Endodermal cell (in vitro differentiated cells): ENCODE results near the gene ST6GALNAC4. TPM values are rescaled to one million over a fixed set of nuclear protein-coding genes. Genes with fewer than 3 reads are reported as not detected.

Experiments
- DNase-seq: peaks from one replicate; pipeline ENCODE4 v3.0.0-alpha.2; 2017
- H3K27ac ChIP-seq: 2 replicates; pipeline ENCODE4 v1.5.1; 2013; ENCODE audit warnings: mild to moderate bottlenecking, low read depth, low read length, moderate library complexity
- H3K27me3 ChIP-seq: 2 replicates; pipeline ENCODE4 v1.6.1; 2013; ENCODE audit warnings: mild to moderate bottlenecking, low read length, moderate library complexity; ENCODE audit not compliant: insufficient read depth, control insufficient read depth, poor library complexity, severe bottlenecking
- H3K36me3 ChIP-seq: 2 replicates; pipeline ENCODE4 v1.7.0; 2013; ENCODE audit warnings: mild to moderate bottlenecking, low read length, moderate library complexity; ENCODE audit not compliant: control insufficient read depth, insufficient read depth
- H3K4me1 ChIP-seq: one replicate; pipeline ENCODE4 v1.7.0; 2013; ENCODE audit warnings: low read length; ENCODE audit not compliant: control insufficient read depth, insufficient read depth
- H3K4me3 ChIP-seq: 2 replicates; pipeline ENCODE4 v1.5.1; 2013; ENCODE audit warnings: mild to moderate bottlenecking, low read length, moderate library complexity
- H3K9ac ChIP-seq: 2 replicates; pipeline ENCODE4 v1.6.1; 2013; ENCODE audit warnings: mild to moderate bottlenecking, low read length, moderate library complexity; ENCODE audit not compliant: poor library complexity, severe bottlenecking; ENCODE audit errors: extremely low read depth
- H3K9me3 ChIP-seq: 2 replicates; pipeline ENCODE4 v1.6.1; 2013; ENCODE audit warnings: mild to moderate bottlenecking, low read length, moderate library complexity; ENCODE audit not compliant: control insufficient read depth
- H3K27ac Mint-ChIP-seq: 2 replicates; pipeline ENCODE4 v1.8.0; 2020; ENCODE audit warnings: mixed read lengths
- H3K27me3 Mint-ChIP-seq: 2 replicates; pipeline ENCODE4 v1.8.0; 2021; ENCODE audit warnings: mild to moderate bottlenecking, mixed read lengths; ENCODE audit not compliant: insufficient read depth
- H3K36me3 Mint-ChIP-seq: 2 replicates; pipeline ENCODE4 v1.8.0; 2020; ENCODE audit warnings: low read depth, mixed read lengths
- H3K4me1 Mint-ChIP-seq: 2 replicates; pipeline ENCODE4 v1.8.0; 2020; ENCODE audit warnings: mixed read lengths
- H3K4me3 Mint-ChIP-seq: 2 replicates; pipeline ENCODE4 v1.8.0; 2020; ENCODE audit warnings: mild to moderate bottlenecking, moderate library complexity, mixed read lengths
- H3K9me3 Mint-ChIP-seq: 2 replicates; pipeline ENCODE4 v1.8.0; 2020; ENCODE audit warnings: mild to moderate bottlenecking, mixed read lengths
- CTCF ChIP-seq: fragments of 200-600 bp; sonication (generic); conservative IDR thresholded peaks from 2 replicates; pipeline ENCODE4 v1.5.0; 2021; ENCODE audit warnings: antibody characterized with exemption, mild to moderate bottlenecking
- WGBS, 2 experiments: methylation state at CpG; one replicate each; pipeline versions ENCODE4 v1.1.5 to v1.1.7; 2013; ENCODE audit warnings: missing lambda C conversion rate in 2 of 2, mixed read lengths in 1 of 2; ENCODE audit not compliant: insufficient coverage in 1 of 2, insufficient read length in 1 of 2; 5-methylcytosine and 5-hydroxymethylcytosine counted together
- total RNA-seq, 2 donors: library from RNA; stranded (reverse); fragmentation: NEBNext Ultra II Directional in 1 of 2; extraction: Animal tissue kit (Norgen Biotek cat#: 25700) in 1 of 2; gene quantifications; 2 replicates in 1 of 2; 3 replicates in 1 of 2; pipeline ENCODE4 v1.2.1, GENCODE V29; 2021

The ST6GALNAC4 gene
- total RNA-seq, 2 donors from 2014 or later, result 8.3 to 12.7 TPM

- H3K4me3 ChIP-seq, result no peak overlapping the region
- Mint-ChIP-seq H3K4me3 (no peak overlapping the region), H3K27ac (no peak overlapping the region), H3K27me3 (no peaks in the 10 kb centered on the region), H3K9me3 (no peaks in the 10 kb centered on the region), H3K36me3 (no peaks in the 10 kb centered on the region), H3K4me1 (peaks cover 11% of the 10 kb centered on the region)
- peaks cover 8% of the 10 kb centered on the region for H3K4me1 ChIP-seq
- no peaks in the 10 kb centered on the region for H3K27me3 ChIP-seq
- no peaks in the 10 kb centered on the region for H3K36me3 ChIP-seq
- no peaks in the 10 kb centered on the region for H3K9me3 ChIP-seq
- H3K9ac ChIP-seq, result no peak overlapping the region
- peak; percentile 39 for DNase-seq
- TF ChIP-seq CTCF, result no peak
- 85 to 86% methylated on average over 3 to 10 of the region's 10 CpGs for WGBS, 2 experiments
- H3K27ac ChIP-seq, result peak overlapping the region; percentile 47
Observed at GRCh38 chr9:127875306-127875966, 41.4 kb downstream of the ST6GALNAC4 start.

GRCh38 chr9:127874301-127875221 is 42.3 kb downstream of the ST6GALNAC4 start:
- DNase-seq, result no peak
- Histone ChIP-seq H3K4me3 (no peak overlapping the region), H3K27ac (no peak overlapping the region), H3K9ac (no peak overlapping the region), H3K9me3 (no peaks in the 10 kb centered on the region), H3K36me3 (no peaks in the 10 kb centered on the region), H3K4me1 (peaks cover 8% of the 10 kb centered on the region), H3K27me3 (no peaks in the 10 kb centered on the region)
- 93 to 100% methylated on average over 2 to 19 of the region's 19 CpGs for WGBS, 2 experiments
- H3K9me3 Mint-ChIP-seq, result no peaks in the 10 kb centered on the region
- no peak for TF ChIP-seq CTCF
- H3K4me1 Mint-ChIP-seq, result peaks cover 11% of the 10 kb centered on the region
- no peaks in the 10 kb centered on the region for H3K36me3 Mint-ChIP-seq
- H3K27me3 Mint-ChIP-seq, result no peaks in the 10 kb centered on the region
- no peak overlapping the region for H3K4me3 Mint-ChIP-seq
- no peak overlapping the region for H3K27ac Mint-ChIP-seq

DNA sequence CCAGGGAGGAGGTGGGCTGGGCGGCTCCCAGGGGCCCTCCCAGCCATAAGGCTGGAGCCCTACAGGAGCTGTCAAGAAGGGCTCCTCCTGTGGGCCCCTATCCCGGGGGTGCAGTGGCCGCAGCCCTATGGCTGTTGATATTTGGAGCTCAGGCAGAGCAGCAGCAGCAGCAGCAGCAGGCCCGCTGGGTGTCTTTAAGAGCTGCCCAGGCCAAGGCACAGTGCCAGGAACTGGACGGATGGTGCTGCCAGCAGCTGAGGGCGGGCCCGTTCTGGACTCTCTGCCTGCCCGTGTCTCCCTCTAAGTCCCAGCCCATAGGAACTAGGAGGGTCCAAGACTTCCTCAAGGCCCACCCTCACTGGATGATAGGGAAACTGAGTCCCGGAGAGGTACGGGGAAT is 43.0 kb downstream of the ST6GALNAC4 start:
- H3K9me3 ChIP-seq, result no peaks in the 10 kb centered on the region
- no peak overlapping the region for H3K4me3 Mint-ChIP-seq
- 78 to 92% methylated on average over 4 to 10 of the region's 10 CpGs for WGBS, 2 experiments
- TF ChIP-seq CTCF, result no peak
- no peaks in the 10 kb centered on the region for H3K27me3 Mint-ChIP-seq
- DNase-seq, result peak; percentile 38
- no peaks in the 10 kb centered on the region for H3K9me3 Mint-ChIP-seq
- H3K4me1 Mint-ChIP-seq, result peaks cover 11% of the 10 kb centered on the region
- peak overlapping the region; percentile 74 for H3K27ac ChIP-seq
- no peaks in the 10 kb centered on the region for H3K36me3 ChIP-seq
- no peaks in the 10 kb centered on the region for H3K27me3 ChIP-seq
- no peak overlapping the region for H3K27ac Mint-ChIP-seq
- H3K36me3 Mint-ChIP-seq, result no peaks in the 10 kb centered on the region
- peaks cover 8% of the 10 kb centered on the region for H3K4me1 ChIP-seq
- H3K9ac ChIP-seq, result no peak overlapping the region
- no peak overlapping the region for H3K4me3 ChIP-seq
